Skeletal muscle satellite cell (primary cell): ENCODE results near the gene ATE1.
A peak's percentile ranks its signal among the peaks of the same experiment; 100 is the strongest.
"Not testable (repeated sequence)": the region's sequence is repeated elsewhere in the genome, so short reads cannot be mapped to it uniquely, and the experiment has no call there.

Experiments
- H3K27me3 ChIP-seq: 2 replicates; pipeline ENCODE4 v1.7.0; 2013; ENCODE audit warnings: low read length; ENCODE audit not compliant: control insufficient read depth, insufficient read depth
- H3K36me3 ChIP-seq: 2 replicates; pipeline ENCODE4 v1.7.0; 2013; ENCODE audit warnings: mild to moderate bottlenecking, control low read depth, low read length; ENCODE audit not compliant: insufficient read depth
- H3K4me1 ChIP-seq: 2 replicates; pipeline ENCODE4 v1.7.0; 2013; ENCODE audit warnings: low read length; ENCODE audit not compliant: control insufficient read depth, insufficient read depth
- H3K4me2 ChIP-seq: 2 replicates; pipeline ENCODE4 v1.7.0; 2013; ENCODE audit warnings: mild to moderate bottlenecking, low read length
- H3K4me3 ChIP-seq: 2 replicates; pipeline ENCODE4 v1.7.0; 2013; ENCODE audit warnings: low read length
- H3K9ac ChIP-seq: 2 replicates; pipeline ENCODE4 v1.7.0; 2013; ENCODE audit warnings: mild to moderate bottlenecking, low read depth, low read length, moderate library complexity
- H3K9me3 ChIP-seq: replicated peaks from 2 replicates; pipeline ENCODE4 v1.7.0; 2013; ENCODE audit warnings: mild to moderate bottlenecking, control low read depth, low read length

Gene ATE1

GRCh38 chr10:121927318-121927840 lies 452 bp downstream of the ATE1 start:
- no peaks in the 10 kb centered on the region for H3K27me3 ChIP-seq
- H3K9ac ChIP-seq = peak overlapping the region; percentile 98
- peaks cover 10% of the 10 kb centered on the region for H3K36me3 ChIP-seq
- H3K4me2 ChIP-seq = peak overlapping the region; percentile 86
- peak overlapping the region; percentile 92 for H3K4me3 ChIP-seq
- H3K4me1 ChIP-seq = peaks cover 6% of the 10 kb centered on the region
- no peaks in the 10 kb centered on the region for H3K9me3 ChIP-seq

- Histone ChIP-seq H3K9me3 (no peaks in the 10 kb centered on the region), H3K36me3 (peaks cover 14% of the 10 kb centered on the region), H3K27me3 (no peaks in the 10 kb centered on the region), H3K4me1 (peaks cover 6% of the 10 kb centered on the region), H3K4me3 (peak overlapping the region; percentile 92), H3K9ac (peak overlapping the region; percentile 98), H3K4me2 (peak overlapping the region; percentile 86)
Measured at GRCh38 chr10:121926671-121927317, 1.0 kb downstream of the ATE1 start.

GRCh38 chr10:121926157-121926556 lies 1.7 kb downstream of the ATE1 start:
- no peaks in the 10 kb centered on the region for H3K27me3 ChIP-seq
- H3K36me3 ChIP-seq = peaks cover 17% of the 10 kb centered on the region
- H3K9ac ChIP-seq = peak overlapping the region; percentile 98
- no peaks in the 10 kb centered on the region for H3K9me3 ChIP-seq
- H3K4me2 ChIP-seq = peak overlapping the region; percentile 86
- H3K4me3 ChIP-seq = peak overlapping the region; percentile 92
- H3K4me1 ChIP-seq = peaks cover 6% of the 10 kb centered on the region

GRCh38 chr10:121921238-121921931 lies 6.4 kb downstream of the ATE1 start:
- H3K9ac ChIP-seq = no peak overlapping the region
- H3K4me3 ChIP-seq = no peak overlapping the region
- H3K27me3 ChIP-seq = no peaks in the 10 kb centered on the region
- H3K36me3 ChIP-seq = peaks cover 32% of the 10 kb centered on the region
- H3K4me1 ChIP-seq = peaks cover 4% of the 10 kb centered on the region
- H3K9me3 ChIP-seq = no peaks in the 10 kb centered on the region
- no peak overlapping the region for H3K4me2 ChIP-seq

- no peak overlapping the region for H3K4me2 ChIP-seq
- H3K36me3 ChIP-seq = peaks cover 32% of the 10 kb centered on the region
- H3K9ac ChIP-seq = no peak overlapping the region
- H3K4me3 ChIP-seq = no peak overlapping the region
- H3K27me3 ChIP-seq = no peaks in the 10 kb centered on the region
- no peaks in the 10 kb centered on the region for H3K9me3 ChIP-seq
- H3K4me1 ChIP-seq = no peaks in the 10 kb centered on the region
Measured at GRCh38 chr10:121919666-121920065, 8.2 kb downstream of the ATE1 start.

- H3K9ac ChIP-seq, H3K4me3 ChIP-seq, H3K27me3 ChIP-seq, H3K9me3 ChIP-seq, H3K4me1 ChIP-seq, H3K4me2 ChIP-seq: not testable (repeated sequence)
- peaks cover 32% of the 10 kb centered on the region for H3K36me3 ChIP-seq
Measured at GRCh38 chr10:121918800-121919199, 9.0 kb downstream of the ATE1 start.

GRCh38 chr10:121914661-121915060 lies 13.2 kb downstream of the ATE1 start:
- peaks cover 10% of the 10 kb centered on the region for H3K4me1 ChIP-seq
- no peaks in the 10 kb centered on the region for H3K9me3 ChIP-seq
- H3K36me3 ChIP-seq = peaks cover 16% of the 10 kb centered on the region
- H3K27me3 ChIP-seq = no peaks in the 10 kb centered on the region
- H3K9ac ChIP-seq = no peak overlapping the region
- no peak overlapping the region for H3K4me3 ChIP-seq
- H3K4me2 ChIP-seq = no peak overlapping the region

GRCh38 chr10:121911421-121911697 lies 16.5 kb downstream of the ATE1 start:
- H3K4me2 ChIP-seq = no peak overlapping the region
- no peaks in the 10 kb centered on the region for H3K9me3 ChIP-seq
- H3K9ac ChIP-seq = no peak overlapping the region
- peaks cover 10% of the 10 kb centered on the region for H3K36me3 ChIP-seq
- peaks cover 10% of the 10 kb centered on the region for H3K4me1 ChIP-seq
- no peak overlapping the region for H3K4me3 ChIP-seq
- no peaks in the 10 kb centered on the region for H3K27me3 ChIP-seq

- H3K9me3 ChIP-seq = no peaks in the 10 kb centered on the region
- H3K9ac ChIP-seq = peak overlapping the region; percentile 20
- peak overlapping the region; percentile 41 for H3K4me2 ChIP-seq
- H3K4me1 ChIP-seq = peaks cover 10% of the 10 kb centered on the region
- H3K36me3 ChIP-seq = peaks cover 10% of the 10 kb centered on the region
- no peak overlapping the region for H3K4me3 ChIP-seq
- H3K27me3 ChIP-seq = no peaks in the 10 kb centered on the region
Measured at GRCh38 chr10:121910673-121911420, 17.0 kb downstream of the ATE1 start.

GRCh38 chr10:121904888-121905287 lies 22.9 kb downstream of the ATE1 start:
- no peaks in the 10 kb centered on the region for H3K9me3 ChIP-seq
- H3K4me3 ChIP-seq = no peak overlapping the region
- no peak overlapping the region for H3K9ac ChIP-seq
- no peaks in the 10 kb centered on the region for H3K4me1 ChIP-seq
- H3K27me3 ChIP-seq = no peaks in the 10 kb centered on the region
- H3K36me3 ChIP-seq = peaks cover 3% of the 10 kb centered on the region
- H3K4me2 ChIP-seq = no peak overlapping the region

GRCh38 chr10:121900443-121901174 lies 27.2 kb downstream of the ATE1 start:
- Histone ChIP-seq H3K9me3 (no peaks in the 10 kb centered on the region), H3K4me3 (no peak overlapping the region)

More at GRCh38 chr10:121900443-121901174, 27.2 kb downstream of the ATE1 start:
- Histone ChIP-seq H3K27me3 (no peaks in the 10 kb centered on the region), H3K9ac (no peak overlapping the region), H3K4me1 (no peaks in the 10 kb centered on the region), H3K4me2 (no peak overlapping the region), H3K36me3 (peaks cover 13% of the 10 kb centered on the region)
